Measurements from ENCODE around the gene NKIRAS1.
A peak's percentile ranks its signal among the peaks of the same experiment; 100 is the strongest.
"Not testable (repeated sequence)": the region's sequence is repeated elsewhere in the genome, so short reads cannot be mapped to it uniquely, and the experiment has no call there.

The NKIRAS1 gene

GRCh38 chr3:23856286-23856685, 60.5 kb downstream of the NKIRAS1 start:
- Histone ChIP-seq H3K27me3 (ENCODE audit: low read length) (no peaks in the 10 kb centered on the region), H3K27ac (ENCODE audit: low read depth, low read length) (peak overlapping the region; percentile 74), H3K4me3 (ENCODE audit: insufficient read depth, low read length, poor library complexity, severe bottlenecking) (no peak overlapping the region), H3K9me2 (replicated peaks; ENCODE audit: insufficient read depth, low read length) (no peaks in the 10 kb centered on the region), H4K20me1 (ENCODE audit: low read depth, low read length) (no peaks in the 10 kb centered on the region), H3K36me3 (ENCODE audit: low read length) (no peaks in the 10 kb centered on the region), H3F3A (ENCODE audit: insufficient read depth) (peaks cover 12% of the 10 kb centered on the region), H3K9ac (ENCODE audit: low read length) (no peak overlapping the region), H3K79me2 (ENCODE audit: insufficient read depth, low read length) (no peaks in the 10 kb centered on the region), H2AFZ (ENCODE audit: low read depth, low read length, severe bottlenecking) (no peak overlapping the region), H3K9me3 (ENCODE audit: insufficient read depth, low read length) (no peaks in the 10 kb centered on the region), H3K4me2 (ENCODE audit: low read depth, low read length, poor library complexity, severe bottlenecking) (peak overlapping the region; percentile 69)
- TF ChIP-seq CTCF (IDR thresholded peaks at IDR 0.05; ENCODE audit: insufficient read depth, low read length, poor library complexity, severe bottlenecking) (no peak), EZH2phosphoT487 (conservative IDR thresholded peaks at IDR 0.05; ENCODE audit: low read length) (no peak)

GRCh38 chr3:23849462-23849861, 67.3 kb downstream of the NKIRAS1 start:
- not testable (repeated sequence) for H3K4me2 ChIP-seq (ENCODE audit: low read depth, low read length, poor library complexity, severe bottlenecking); H3K9me2 ChIP-seq (replicated peaks; ENCODE audit: insufficient read depth, low read length); H3K79me2 ChIP-seq (ENCODE audit: insufficient read depth, low read length); H2AFZ ChIP-seq (ENCODE audit: low read depth, low read length, severe bottlenecking); H3K36me3 ChIP-seq (ENCODE audit: low read length); H3K9ac ChIP-seq (ENCODE audit: low read length); H3K9me3 ChIP-seq (ENCODE audit: insufficient read depth, low read length); H3K27me3 ChIP-seq (ENCODE audit: low read length); H3K4me3 ChIP-seq (ENCODE audit: insufficient read depth, low read length, poor library complexity, severe bottlenecking); H3K27ac ChIP-seq (ENCODE audit: low read depth, low read length); H4K20me1 ChIP-seq (ENCODE audit: low read depth, low read length); H3F3A ChIP-seq (ENCODE audit: insufficient read depth)

- Histone ChIP-seq H3K4me3 (ENCODE audit: insufficient read depth, low read length, poor library complexity, severe bottlenecking) (no peak overlapping the region), H3K27me3 (ENCODE audit: low read length) (no peaks in the 10 kb centered on the region), H3K9me2 (replicated peaks; ENCODE audit: insufficient read depth, low read length) (no peaks in the 10 kb centered on the region), H3K36me3 (ENCODE audit: low read length) (no peaks in the 10 kb centered on the region), H3K27ac (ENCODE audit: low read depth, low read length) (no peak overlapping the region), H4K20me1 (ENCODE audit: low read depth, low read length) (peaks cover 9% of the 10 kb centered on the region; the same call in 1 of the 2 replicates), H3F3A (ENCODE audit: insufficient read depth) (no peaks in the 10 kb centered on the region), H3K9ac (ENCODE audit: low read length) (no peak overlapping the region), H2AFZ (ENCODE audit: low read depth, low read length, severe bottlenecking) (no peak overlapping the region), H3K79me2 (ENCODE audit: insufficient read depth, low read length) (peaks cover 8% of the 10 kb centered on the region; the same call in 1 of the 2 replicates), H3K9me3 (ENCODE audit: insufficient read depth, low read length) (no peaks in the 10 kb centered on the region), H3K4me2 (ENCODE audit: low read depth, low read length, poor library complexity, severe bottlenecking) (no peak overlapping the region)
- TF ChIP-seq CTCF (IDR thresholded peaks at IDR 0.05; ENCODE audit: insufficient read depth, low read length, poor library complexity, severe bottlenecking) (no peak), EZH2phosphoT487 (conservative IDR thresholded peaks at IDR 0.05; ENCODE audit: low read length) (no peak)
These were observed 71.2 kb downstream of the NKIRAS1 start for GRCh38 chr3:23845326-23846216.

GRCh38 chr3:23843869-23844268, 72.9 kb downstream of the NKIRAS1 start:
- no peak overlapping the region for H3K4me3 ChIP-seq (ENCODE audit: insufficient read depth, low read length, poor library complexity, severe bottlenecking)
- no peaks in the 10 kb centered on the region for H3K36me3 ChIP-seq (ENCODE audit: low read length)
- no peak overlapping the region for H3K9ac ChIP-seq (ENCODE audit: low read length)
- TF ChIP-seq EZH2phosphoT487 (conservative IDR thresholded peaks at IDR 0.05; ENCODE audit: low read length) (no peak), CTCF (IDR thresholded peaks at IDR 0.05; ENCODE audit: insufficient read depth, low read length, poor library complexity, severe bottlenecking) (no peak)
- H3K27me3 ChIP-seq (ENCODE audit: low read length) = no peaks in the 10 kb centered on the region
- H3K9me3 ChIP-seq (ENCODE audit: insufficient read depth, low read length) = no peaks in the 10 kb centered on the region
- H3F3A ChIP-seq (ENCODE audit: insufficient read depth) = no peaks in the 10 kb centered on the region
- H3K4me2 ChIP-seq (ENCODE audit: low read depth, low read length, poor library complexity, severe bottlenecking) = no peak overlapping the region
- peaks cover 9% of the 10 kb centered on the region; the same call in 1 of the 2 replicates for H4K20me1 ChIP-seq (ENCODE audit: low read depth, low read length)
- H2AFZ ChIP-seq (ENCODE audit: low read depth, low read length, severe bottlenecking) = no peak overlapping the region
- no peaks in the 10 kb centered on the region for H3K9me2 ChIP-seq (replicated peaks; ENCODE audit: insufficient read depth, low read length)
- H3K79me2 ChIP-seq (ENCODE audit: insufficient read depth, low read length) = peaks cover 10% of the 10 kb centered on the region; the same call in 1 of the 2 replicates
- H3K27ac ChIP-seq (ENCODE audit: low read depth, low read length) = no peak overlapping the region
